BLaER1 treated with 17β-estradiol and CSF1 and Interleukin-3, amounts not matched to agents 10 nM and 100 nM (cell line): ENCODE results near the gene RAPGEF5.

Source experiments
- H3K27ac ChIP-seq, 11 experiments: shearing (Covaris generic); formaldehyde crosslinking; 2 replicates each; pipeline ENCODE4 v1.8.1; 2022
- H3K27me3 ChIP-seq, 11 experiments: shearing (Covaris generic); formaldehyde crosslinking; 2 replicates each; pipeline ENCODE4 v1.8.1; 2022
- H3K36me3 ChIP-seq, 11 experiments: shearing (Covaris generic); formaldehyde crosslinking; 2 replicates each; pipeline ENCODE4 v1.8.1; 2022
- H3K4me1 ChIP-seq, 10 experiments: shearing (Covaris generic); formaldehyde crosslinking; 2 replicates each; pipeline ENCODE4 v1.8.1; 2022
- H3K4me2 ChIP-seq, 11 experiments: shearing (Covaris generic); formaldehyde crosslinking; 2 replicates each; pipeline ENCODE4 v1.8.1; 2022
- H3K4me3 ChIP-seq, 10 experiments: shearing (Covaris generic); formaldehyde crosslinking; 2 replicates each; pipeline ENCODE4 v1.8.1; 2022
- H3K9ac ChIP-seq, 11 experiments: shearing (Covaris generic); formaldehyde crosslinking; 2 replicates each; pipeline ENCODE4 v1.8.1; 2022
- H3K9me3 ChIP-seq, 11 experiments: shearing (Covaris generic); formaldehyde crosslinking; replicated peaks in 1 of 11; 2 replicates each; pipeline ENCODE4 v1.8.1; 2022
- H4K20me1 ChIP-seq, 11 experiments: shearing (Covaris generic); formaldehyde crosslinking; 2 replicates each; pipeline ENCODE4 v1.8.1; 2022
- Cebpa-rat ChIP-seq, 11 experiments: shearing (Covaris generic); IDR thresholded peaks; 2 replicates each; pipeline ENCODE4 v1.8.1; 2022

RAPGEF5 gene

GRCh38 chr7:22120391-22121053 lies 236.4 kb downstream of the RAPGEF5 start:
- H4K20me1 ChIP-seq = no peaks in the 10 kb centered on the region
- no peak overlapping the region for H3K9ac ChIP-seq
- peak overlapping the region in 7 of 11 experiments; percentile 10 to 57 (median 27); a peak in 8 of 22 replicates for H3K4me2 ChIP-seq
- TF ChIP-seq Cebpa-rat (IDR thresholded peaks at IDR 0.05) = no peak
- no peaks in the 10 kb centered on the region for H3K27me3 ChIP-seq
- no peak overlapping the region for H3K4me3 ChIP-seq
- H3K9me3 ChIP-seq = no peaks in the 10 kb centered on the region
- no peak overlapping the region for H3K27ac ChIP-seq
- peaks cover 0 to 71% (median 6%) of the 10 kb centered on the region in 11 experiments; a peak in 10 of 22 replicates for H3K36me3 ChIP-seq
- peaks cover 10 to 30% (median 24%) of the 10 kb centered on the region in 10 experiments for H3K4me1 ChIP-seq

- no peak for TF ChIP-seq Cebpa-rat (IDR thresholded peaks at IDR 0.05)
- H3K36me3 ChIP-seq = peaks cover 0 to 43% (median 0%) of the 10 kb centered on the region in 11 experiments; a peak in 6 of 22 replicates
- peaks cover 8 to 21% (median 19%) of the 10 kb centered on the region in 10 experiments for H3K4me1 ChIP-seq
- H4K20me1 ChIP-seq = no peaks in the 10 kb centered on the region
- no peaks in the 10 kb centered on the region for H3K9me3 ChIP-seq
- H3K4me3 ChIP-seq = no peak overlapping the region
- no peaks in the 10 kb centered on the region for H3K27me3 ChIP-seq
- H3K27ac ChIP-seq = no peak overlapping the region
- H3K9ac ChIP-seq = no peak overlapping the region
- no peak overlapping the region for H3K4me2 ChIP-seq
These were observed 239.7 kb downstream of the RAPGEF5 start for GRCh38 chr7:22117222-22117621.

- H3K4me2 ChIP-seq = no peak overlapping the region
- H3K9ac ChIP-seq = no peak overlapping the region
- H3K27ac ChIP-seq = no peak overlapping the region
- TF ChIP-seq Cebpa-rat (IDR thresholded peaks at IDR 0.05) = no peak
- H4K20me1 ChIP-seq = no peaks in the 10 kb centered on the region
- peaks cover 0 to 38% (median 0%) of the 10 kb centered on the region in 11 experiments; a peak in 6 of 22 replicates for H3K36me3 ChIP-seq
- peaks cover 4 to 21% (median 19%) of the 10 kb centered on the region in 10 experiments; a peak in 18 of 20 replicates for H3K4me1 ChIP-seq
- no peaks in the 10 kb centered on the region for H3K27me3 ChIP-seq
- no peaks in the 10 kb centered on the region for H3K9me3 ChIP-seq
- no peak overlapping the region for H3K4me3 ChIP-seq
These were observed 240.4 kb downstream of the RAPGEF5 start for GRCh38 chr7:22116451-22117030.

- Histone ChIP-seq H3K4me1 (peaks cover 3 to 21% (median 16%) of the 10 kb centered on the region in 10 experiments; a peak in 16 of 20 replicates), H3K4me2 (no peak overlapping the region), H3K27ac (no peak overlapping the region), H3K4me3 (no peak overlapping the region), H3K9me3 (no peaks in the 10 kb centered on the region), H3K27me3 (no peaks in the 10 kb centered on the region), H3K36me3 (peaks cover 0 to 35% (median 0%) of the 10 kb centered on the region in 11 experiments; a peak in 5 of 22 replicates), H3K9ac (no peak overlapping the region), H4K20me1 (no peaks in the 10 kb centered on the region)
- no peak for TF ChIP-seq Cebpa-rat (IDR thresholded peaks at IDR 0.05)
These were observed 241.3 kb downstream of the RAPGEF5 start for GRCh38 chr7:22115689-22116088.

GRCh38 chr7:22114440-22114981 lies 242.4 kb downstream of the RAPGEF5 start:
- Histone ChIP-seq H3K4me3 (no peak overlapping the region), H3K9ac (no peak overlapping the region), H3K9me3 (no peaks in the 10 kb centered on the region), H3K4me1 (peaks cover 0 to 23% (median 13%) of the 10 kb centered on the region in 10 experiments; a peak in 16 of 20 replicates), H4K20me1 (no peaks in the 10 kb centered on the region), H3K27ac (no peak overlapping the region), H3K4me2 (no peak overlapping the region), H3K36me3 (peaks cover 0 to 23% (median 0%) of the 10 kb centered on the region in 11 experiments; a peak in 5 of 22 replicates), H3K27me3 (no peaks in the 10 kb centered on the region)
- no peak for TF ChIP-seq Cebpa-rat (IDR thresholded peaks at IDR 0.05)

GRCh38 chr7:22113041-22113440 lies 243.9 kb downstream of the RAPGEF5 start:
- H3K36me3 ChIP-seq = peaks cover 0 to 17% (median 0%) of the 10 kb centered on the region in 11 experiments; a peak in 4 of 22 replicates
- H3K4me1 ChIP-seq = peaks cover 0 to 23% (median 13%) of the 10 kb centered on the region in 10 experiments; a peak in 16 of 20 replicates
- no peaks in the 10 kb centered on the region for H3K27me3 ChIP-seq
- no peaks in the 10 kb centered on the region for H3K9me3 ChIP-seq
- H3K27ac ChIP-seq = no peak overlapping the region
- H3K9ac ChIP-seq = no peak overlapping the region
- H4K20me1 ChIP-seq = no peaks in the 10 kb centered on the region
- H3K4me3 ChIP-seq = no peak overlapping the region
- H3K4me2 ChIP-seq = no peak overlapping the region
- no peak for TF ChIP-seq Cebpa-rat (IDR thresholded peaks at IDR 0.05)

GRCh38 chr7:22111661-22112060 lies 245.3 kb downstream of the RAPGEF5 start:
- no peaks in the 10 kb centered on the region for H3K9me3 ChIP-seq
- H4K20me1 ChIP-seq = no peaks in the 10 kb centered on the region
- H3K9ac ChIP-seq = peak overlapping the region in 1 of 11 experiments; percentile 23; a peak in 1 of 22 replicates
- peaks cover 0 to 23% (median 13%) of the 10 kb centered on the region in 10 experiments; a peak in 14 of 20 replicates for H3K4me1 ChIP-seq
- H3K4me3 ChIP-seq = no peak overlapping the region
- peak overlapping the region in 8 of 11 experiments; percentile 15 to 55 (median 27); a peak in 12 of 22 replicates for H3K4me2 ChIP-seq
- H3K27me3 ChIP-seq = no peaks in the 10 kb centered on the region
- H3K36me3 ChIP-seq = peaks cover 0 to 4% (median 0%) of the 10 kb centered on the region in 11 experiments; a peak in 1 of 22 replicates
- no peak for TF ChIP-seq Cebpa-rat (IDR thresholded peaks at IDR 0.05)
- H3K27ac ChIP-seq = peak overlapping the region in 1 of 11 experiments; percentile 2; a peak in 1 of 22 replicates

- H3K27ac ChIP-seq = peak overlapping the region in 1 of 11 experiments; percentile 17; a peak in 1 of 22 replicates
- H3K4me1 ChIP-seq = peaks cover 0 to 23% (median 13%) of the 10 kb centered on the region in 10 experiments; a peak in 14 of 20 replicates
- no peaks in the 10 kb centered on the region for H3K36me3 ChIP-seq
- H4K20me1 ChIP-seq = no peaks in the 10 kb centered on the region
- no peaks in the 10 kb centered on the region for H3K9me3 ChIP-seq
- no peak overlapping the region; a peak in 1 of 22 replicates for H3K4me2 ChIP-seq
- H3K4me3 ChIP-seq = no peak overlapping the region
- no peak for TF ChIP-seq Cebpa-rat (IDR thresholded peaks at IDR 0.05)
- no peaks in the 10 kb centered on the region for H3K27me3 ChIP-seq
- H3K9ac ChIP-seq = no peak overlapping the region
These were observed 246.1 kb downstream of the RAPGEF5 start for GRCh38 chr7:22110881-22111280.

- no peaks in the 10 kb centered on the region for H3K9me3 ChIP-seq
- no peak for TF ChIP-seq Cebpa-rat (IDR thresholded peaks at IDR 0.05)
- H3K36me3 ChIP-seq = no peaks in the 10 kb centered on the region
- no peak overlapping the region for H3K9ac ChIP-seq
- no peak overlapping the region for H3K4me2 ChIP-seq
- peak overlapping the region in 1 of 11 experiments; percentile 17; a peak in 1 of 22 replicates for H3K27ac ChIP-seq
- H3K4me1 ChIP-seq = peaks cover 0 to 23% (median 13%) of the 10 kb centered on the region in 10 experiments; a peak in 14 of 20 replicates
- no peak overlapping the region for H3K4me3 ChIP-seq
- H3K27me3 ChIP-seq = no peaks in the 10 kb centered on the region
- no peaks in the 10 kb centered on the region for H4K20me1 ChIP-seq
These were observed 246.6 kb downstream of the RAPGEF5 start for GRCh38 chr7:22110227-22110839.
